Mesenteric fat pad (tissue), 1 donor: ENCODE data around the gene H1-8. TPM values are rescaled to one million over a fixed set of nuclear protein-coding genes. Genes with fewer than 3 reads are reported as not detected.

ENCODE experiments used
- DNase-seq: peaks from one replicate; pipeline ENCODE4 v3.0.0-alpha.2; 2020; ENCODE audit warnings: low spot score
- total RNA-seq: library from RNA; stranded (reverse); fragmentation: NEBNext Ultra II Directional; extraction: Animal tissue kit (Norgen Biotek cat#: 25700); gene quantifications from one replicate; pipeline ENCODE4 v1.2.1, GENCODE V29; 2021
- donor health status: DM: yes; HTN: yes; CAD: no.

Gene H1-8
- total RNA-seq, 1 donor from 2014 or later: not detected

- DNase-seq: no peak
These were observed 49.6 kb downstream of the H1-8 start for GRCh38 chr3:129592381-129593131.

DNA sequence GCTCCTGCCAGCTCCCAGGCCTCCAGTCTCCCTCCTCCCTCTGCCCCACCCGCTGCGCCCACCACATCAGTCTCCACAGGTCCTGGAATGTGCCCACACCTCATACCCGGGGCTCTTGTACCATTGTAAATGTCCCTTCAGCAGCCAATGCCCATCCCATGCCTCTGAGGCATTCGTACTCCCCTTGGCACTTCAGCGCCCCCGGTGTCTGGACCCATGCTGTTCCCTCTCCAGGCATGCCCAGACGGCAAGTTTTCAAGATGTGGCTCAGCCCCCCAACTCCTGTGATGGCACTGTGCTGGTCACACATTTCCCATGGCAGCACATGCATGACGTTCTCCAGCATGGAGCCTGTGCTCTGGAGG, 50.2 kb downstream of the H1-8 start:
- DNase-seq: no peak

DNA sequence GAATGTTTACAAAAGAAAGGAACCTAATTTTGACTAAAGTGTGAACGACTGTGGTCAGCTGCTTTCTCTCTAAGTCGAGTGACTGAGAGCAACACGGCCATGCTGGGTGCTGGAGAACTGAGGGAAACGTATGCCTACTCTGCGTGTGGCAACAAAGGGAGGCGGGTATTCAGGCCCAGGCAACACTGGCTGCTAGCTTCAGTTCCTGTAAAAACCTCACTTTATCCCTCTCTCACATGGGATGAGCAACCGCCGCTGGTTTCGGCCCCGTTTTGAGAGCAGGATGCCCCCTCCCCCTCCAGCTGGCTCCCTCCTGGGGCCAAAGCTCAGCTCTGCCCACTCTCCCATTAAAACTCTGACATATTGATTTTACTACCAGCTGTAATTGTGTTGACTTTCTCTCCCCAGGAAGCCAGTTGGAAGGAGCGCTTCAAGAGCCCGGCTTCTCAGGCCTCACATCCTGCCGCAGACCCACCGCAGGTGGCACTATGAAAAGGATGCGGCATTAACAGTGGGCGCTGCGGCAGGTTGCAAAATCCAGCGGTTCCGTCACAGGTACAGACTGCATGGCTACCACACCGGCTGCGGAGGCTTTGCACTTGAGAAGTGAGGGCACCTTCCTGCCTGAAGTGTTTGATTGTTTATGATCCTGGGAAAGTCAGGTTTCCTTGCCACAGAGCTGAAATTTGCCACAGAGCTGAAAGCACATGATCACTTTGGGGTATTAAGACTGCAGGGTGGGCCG, 50.8 kb downstream of the H1-8 start:
- DNase-seq: no peak

GRCh38 chr3:129594409-129594808, 51.4 kb downstream of the H1-8 start:
- no peak for DNase-seq

DNA sequence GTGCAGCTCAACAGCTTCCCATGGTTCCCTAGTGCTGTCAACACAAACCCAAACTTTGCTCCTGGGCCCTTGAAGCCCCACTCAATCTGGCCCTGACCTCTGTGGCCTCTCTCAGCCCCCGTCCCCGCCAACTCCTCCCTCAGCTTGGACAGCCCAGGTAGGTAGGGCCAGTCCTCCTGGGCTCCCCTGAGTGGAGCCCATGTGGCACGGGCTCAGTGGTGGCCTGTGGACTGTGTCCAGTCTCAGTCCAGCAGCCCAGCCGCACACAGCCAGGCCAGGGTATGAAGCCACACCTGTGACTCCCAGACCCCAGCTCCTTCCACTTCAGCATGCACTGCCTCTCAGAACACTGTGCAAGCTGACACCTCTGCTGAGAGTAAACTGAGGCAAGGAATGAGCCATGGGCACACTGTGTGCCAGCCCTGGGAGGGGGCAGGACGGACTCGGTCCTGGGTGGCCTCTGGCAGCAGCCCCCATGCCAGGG, 52.0 kb downstream of the H1-8 start:
- no peak for DNase-seq

DNA sequence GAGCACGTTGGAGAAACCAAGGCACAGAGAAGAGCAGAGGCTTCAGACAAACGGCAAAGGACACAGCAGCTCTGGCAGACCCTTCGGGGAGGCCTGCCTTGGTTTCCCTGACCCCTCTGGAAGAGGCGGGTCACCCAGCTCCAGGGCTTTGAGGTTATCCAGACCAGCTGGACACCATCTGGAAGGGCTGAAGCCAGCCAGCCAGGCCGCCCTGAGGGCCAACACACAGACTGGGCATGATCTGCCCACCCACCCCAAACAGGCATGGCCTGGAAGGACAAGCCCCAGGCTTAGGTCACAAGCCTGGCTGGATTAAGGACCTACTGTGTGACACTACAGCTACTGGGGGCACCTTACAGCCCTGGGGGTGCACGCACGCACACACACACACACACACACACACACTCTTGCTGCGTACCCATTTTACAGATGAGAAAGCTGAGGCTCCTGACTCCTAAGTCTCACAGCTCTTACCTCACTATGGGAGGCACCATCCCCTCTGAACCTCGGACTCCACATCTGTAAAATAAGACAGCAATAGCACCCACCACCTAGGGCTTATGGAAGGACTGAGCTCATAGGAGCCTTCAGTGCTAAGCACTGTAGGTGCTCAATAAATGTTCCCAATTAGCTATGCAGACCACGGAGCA, 52.7 kb downstream of the H1-8 start:
- DNase-seq: no peak

- DNase-seq: no peak
These were observed 53.5 kb downstream of the H1-8 start for GRCh38 chr3:129596194-129597086.

DNA sequence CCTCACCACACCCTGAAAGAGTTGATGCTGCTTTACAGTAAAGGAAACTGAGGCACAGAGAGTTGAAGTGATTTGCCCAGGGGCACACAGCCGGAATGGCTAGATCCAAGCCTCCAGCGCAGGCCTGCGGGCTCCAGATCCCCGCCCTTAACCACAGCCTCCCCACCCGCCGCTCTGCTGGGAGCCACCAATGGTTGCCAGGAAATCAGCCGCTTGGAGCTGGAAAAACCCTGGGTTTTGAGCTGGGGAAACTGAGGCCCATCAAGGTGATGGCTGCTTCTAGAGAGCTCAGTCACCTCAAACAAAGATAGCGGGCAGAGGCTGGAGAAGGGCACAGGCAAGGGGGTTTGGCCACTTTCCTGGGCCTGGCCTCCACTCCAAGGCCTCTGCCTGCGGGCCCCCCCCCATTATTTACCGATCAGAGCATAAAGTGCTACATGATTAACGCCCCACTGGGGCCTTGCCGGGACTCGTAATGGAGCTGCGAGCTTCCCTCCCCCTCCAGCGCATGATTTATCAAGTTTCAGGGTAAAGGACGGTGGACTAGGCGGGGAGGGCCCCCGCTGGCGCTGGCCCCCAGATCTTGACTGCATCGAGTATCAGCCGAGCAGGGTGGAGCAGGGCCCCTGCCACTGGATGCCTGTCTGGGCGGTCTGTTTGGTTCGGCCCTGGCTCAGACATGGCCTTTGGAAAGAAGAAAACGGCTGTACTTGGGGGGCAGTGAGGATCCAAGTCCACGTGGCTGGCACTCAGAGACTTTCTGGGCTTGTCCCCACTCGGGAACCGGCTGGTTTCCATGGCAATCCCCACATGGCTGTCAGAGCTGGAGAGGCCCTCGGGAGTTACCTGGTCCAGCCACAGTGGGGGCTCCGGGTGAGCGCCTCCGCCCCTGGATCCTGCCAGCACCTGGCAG, 54.4 kb downstream of the H1-8 start:
- DNase-seq: no peak

- no peak for DNase-seq
These were observed 55.0 kb downstream of the H1-8 start for GRCh38 chr3:129598000-129598381.

DNA sequence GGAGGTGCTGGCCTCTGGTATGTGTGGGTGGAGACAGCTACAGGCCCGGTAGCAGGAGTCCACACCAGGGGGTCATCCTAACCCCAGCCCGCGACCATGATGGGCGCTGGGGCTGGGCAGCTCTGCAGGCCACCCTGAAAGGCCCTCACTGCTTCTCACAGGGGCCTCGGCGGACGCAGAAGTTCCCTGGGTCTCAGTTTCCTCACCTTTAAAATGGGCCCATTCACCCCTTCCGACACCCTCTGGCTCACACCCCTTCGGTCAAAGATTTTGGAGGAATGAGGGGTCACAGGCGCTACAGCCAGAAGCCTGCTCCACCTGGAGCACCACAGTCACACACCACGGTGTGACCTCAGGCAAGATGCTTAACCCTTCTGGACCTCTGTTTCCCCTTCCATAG, 55.5 kb downstream of the H1-8 start:
- DNase-seq: no peak

DNA sequence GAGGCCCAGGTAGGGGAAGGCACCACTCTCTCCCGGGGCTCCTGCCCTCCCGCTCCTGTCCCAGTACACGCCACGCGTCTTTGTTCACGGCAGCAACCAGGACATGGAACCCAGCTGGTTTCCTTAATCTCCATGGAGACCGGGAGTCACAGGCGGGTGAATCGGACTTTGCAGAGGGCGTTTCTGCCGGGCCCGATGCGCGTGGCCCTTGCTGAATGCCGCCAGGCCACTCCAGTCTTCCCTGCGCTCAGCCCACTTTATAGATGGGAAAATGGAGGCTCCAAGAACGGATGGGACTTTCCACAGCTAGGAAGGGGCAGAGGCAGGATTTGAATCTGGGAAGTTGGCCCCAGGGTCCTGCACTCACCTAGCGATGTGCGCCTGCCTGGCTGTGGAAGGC, 56.1 kb downstream of the H1-8 start:
- no peak for DNase-seq

DNA sequence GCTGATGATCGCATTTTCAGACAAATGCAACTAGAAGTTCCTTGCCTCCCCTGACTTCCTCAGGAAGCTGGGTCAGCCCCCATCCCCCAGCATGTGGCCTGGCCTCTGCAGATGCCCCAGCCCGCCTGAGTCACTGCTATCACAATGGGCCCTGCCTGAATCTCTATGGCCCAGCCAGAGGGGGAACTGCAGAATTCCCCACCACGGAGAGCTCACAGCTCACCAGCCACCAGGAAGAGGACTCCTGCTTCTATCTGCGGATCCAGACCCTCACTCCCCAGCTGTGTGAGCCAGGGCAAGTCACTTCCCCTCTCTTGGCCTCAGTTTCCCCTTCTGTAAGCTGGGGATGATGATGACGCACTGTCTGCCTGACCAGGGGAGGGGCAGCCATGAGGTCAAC, 56.6 kb downstream of the H1-8 start:
- no peak for DNase-seq

DNA sequence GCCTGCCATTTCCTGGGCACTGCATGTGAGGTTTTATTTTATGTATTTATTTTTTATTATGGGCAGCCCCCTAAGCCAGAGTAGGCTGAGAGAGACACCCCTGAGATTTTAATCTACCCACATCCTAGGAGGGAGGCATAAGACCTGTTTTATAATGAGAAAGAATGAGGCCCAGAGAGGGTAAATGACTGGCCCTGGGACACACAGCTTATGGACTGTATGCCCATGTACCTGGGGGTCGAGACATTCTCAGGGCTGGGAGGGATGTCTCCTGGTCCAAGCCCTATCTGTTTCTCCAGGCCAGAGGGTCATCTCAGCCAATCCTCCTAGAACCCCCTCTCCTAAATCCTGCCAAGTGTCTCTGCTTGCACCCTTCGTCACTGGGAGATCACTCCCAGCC, 57.4 kb downstream of the H1-8 start:
- no peak for DNase-seq

Other genes starting within 250 kb of the H1-8 start
- gene EFCAB12, start 114.5 kb upstream of the H1-8 start, total RNA-seq: 1.1 TPM
- 37.1 TPM for gene MBD4, start 103.2 kb upstream of the H1-8 start, total RNA-seq
- gene IFT122, start 103.0 kb upstream of the H1-8 start, total RNA-seq: 30.5 TPM
- gene RHO, start 14.5 kb upstream of the H1-8 start, total RNA-seq: not detected
- 265 TPM for gene PLXND1, start 63.5 kb downstream of the H1-8 start, total RNA-seq